ENCODE measurements around the gene ABHD11.
"Not testable (repeated sequence)": the region's sequence is repeated elsewhere in the genome, so short reads cannot be mapped to it uniquely, and the experiment has no call there.

The ABHD11 gene

GRCh38 chr7:73738612-73739386 is at the start of gene ABHD11:
Gene ABHD11, minus strand, starts transcription at chr7:73738802. Its CDS starts 32 bp downstream, at chr7:73738770.
- H3K27ac ChIP-seq (ENCODE audit: low read depth, low read length): peak within 1 kb of the TSS; percentile 89
- peak within 1 kb of the TSS; percentile 91 for H3K4me3 ChIP-seq (ENCODE audit: low read length)
- peak within 1 kb of the TSS; percentile 95 for H3K9ac ChIP-seq (ENCODE audit: low read length)
- H3K27me3 ChIP-seq (ENCODE audit: control insufficient read depth, insufficient read depth, low read length): no peaks in the 10 kb centered on the region
- peaks cover 5% of the 10 kb centered on the region for H3K4me1 ChIP-seq (ENCODE audit: control insufficient read depth, insufficient read depth, low read length)
- H3K36me3 ChIP-seq (ENCODE audit: control insufficient read depth, insufficient read depth, low read length): peaks cover 17% of the 10 kb centered on the region

GRCh38 chr7:73787786-73788048 is 49.1 kb upstream of the ABHD11 start:
- not testable (repeated sequence) for H3K4me3 ChIP-seq (ENCODE audit: low read length); H3K36me3 ChIP-seq (ENCODE audit: control insufficient read depth, insufficient read depth, low read length); H3K27ac ChIP-seq (ENCODE audit: low read depth, low read length); H3K9ac ChIP-seq (ENCODE audit: low read length); H3K4me1 ChIP-seq (ENCODE audit: control insufficient read depth, insufficient read depth, low read length); H3K27me3 ChIP-seq (ENCODE audit: control insufficient read depth, insufficient read depth, low read length)

- H3K36me3 ChIP-seq (ENCODE audit: control insufficient read depth, insufficient read depth, low read length): no peaks in the 10 kb centered on the region
- no peak overlapping the region for H3K27ac ChIP-seq (ENCODE audit: low read depth, low read length)
- H3K4me1 ChIP-seq (ENCODE audit: control insufficient read depth, insufficient read depth, low read length): no peaks in the 10 kb centered on the region
- H3K9ac ChIP-seq (ENCODE audit: low read length): no peak overlapping the region
- H3K27me3 ChIP-seq (ENCODE audit: control insufficient read depth, insufficient read depth, low read length): no peaks in the 10 kb centered on the region
- H3K4me3 ChIP-seq (ENCODE audit: low read length): no peak overlapping the region
Measured at GRCh38 chr7:73786588-73786987, 48.0 kb upstream of the ABHD11 start.

GRCh38 chr7:73779517-73779916 is 40.9 kb upstream of the ABHD11 start:
- H3K9ac ChIP-seq (ENCODE audit: low read length): no peak overlapping the region
- H3K27me3 ChIP-seq (ENCODE audit: control insufficient read depth, insufficient read depth, low read length): no peaks in the 10 kb centered on the region
- H3K27ac ChIP-seq (ENCODE audit: low read depth, low read length): no peak overlapping the region
- H3K4me3 ChIP-seq (ENCODE audit: low read length): no peak overlapping the region
- H3K36me3 ChIP-seq (ENCODE audit: control insufficient read depth, insufficient read depth, low read length): no peaks in the 10 kb centered on the region
- no peaks in the 10 kb centered on the region for H3K4me1 ChIP-seq (ENCODE audit: control insufficient read depth, insufficient read depth, low read length)

GRCh38 chr7:73778801-73779389 is 40.3 kb upstream of the ABHD11 start:
- H3K27ac ChIP-seq (ENCODE audit: low read depth, low read length): no peak overlapping the region
- H3K4me1 ChIP-seq (ENCODE audit: control insufficient read depth, insufficient read depth, low read length): no peaks in the 10 kb centered on the region
- no peaks in the 10 kb centered on the region for H3K36me3 ChIP-seq (ENCODE audit: control insufficient read depth, insufficient read depth, low read length)
- H3K4me3 ChIP-seq (ENCODE audit: low read length): no peak overlapping the region
- H3K9ac ChIP-seq (ENCODE audit: low read length): no peak overlapping the region
- H3K27me3 ChIP-seq (ENCODE audit: control insufficient read depth, insufficient read depth, low read length): no peaks in the 10 kb centered on the region

- Histone ChIP-seq H3K27ac (ENCODE audit: low read depth, low read length) (no peak overlapping the region), H3K9ac (ENCODE audit: low read length) (no peak overlapping the region), H3K4me3 (ENCODE audit: low read length) (no peak overlapping the region), H3K27me3 (ENCODE audit: control insufficient read depth, insufficient read depth, low read length) (peaks cover 4% of the 10 kb centered on the region), H3K36me3 (ENCODE audit: control insufficient read depth, insufficient read depth, low read length) (no peaks in the 10 kb centered on the region), H3K4me1 (ENCODE audit: control insufficient read depth, insufficient read depth, low read length) (no peaks in the 10 kb centered on the region)
Measured at GRCh38 chr7:73774923-73775322, 36.3 kb upstream of the ABHD11 start.

GRCh38 chr7:73773700-73774517 is 35.3 kb upstream of the ABHD11 start:
- no peaks in the 10 kb centered on the region for H3K4me1 ChIP-seq (ENCODE audit: control insufficient read depth, insufficient read depth, low read length)
- no peak overlapping the region for H3K27ac ChIP-seq (ENCODE audit: low read depth, low read length)
- H3K4me3 ChIP-seq (ENCODE audit: low read length): peak overlapping the region; percentile 32
- no peak overlapping the region for H3K9ac ChIP-seq (ENCODE audit: low read length)
- no peaks in the 10 kb centered on the region for H3K36me3 ChIP-seq (ENCODE audit: control insufficient read depth, insufficient read depth, low read length)
- peaks cover 11% of the 10 kb centered on the region for H3K27me3 ChIP-seq (ENCODE audit: control insufficient read depth, insufficient read depth, low read length)

- Histone ChIP-seq H3K4me3 (ENCODE audit: low read length) (peak overlapping the region; percentile 46), H3K27me3 (ENCODE audit: control insufficient read depth, insufficient read depth, low read length) (peaks cover 11% of the 10 kb centered on the region), H3K9ac (ENCODE audit: low read length) (no peak overlapping the region), H3K27ac (ENCODE audit: low read depth, low read length) (no peak overlapping the region), H3K36me3 (ENCODE audit: control insufficient read depth, insufficient read depth, low read length) (peaks cover 3% of the 10 kb centered on the region), H3K4me1 (ENCODE audit: control insufficient read depth, insufficient read depth, low read length) (no peaks in the 10 kb centered on the region)
Measured at GRCh38 chr7:73770860-73771670, 32.5 kb upstream of the ABHD11 start.

GRCh38 chr7:73770002-73770859 is 31.6 kb upstream of the ABHD11 start, which contains the start of gene CLDN3:
Gene CLDN3, minus strand, starts transcription at chr7:73770270. Its CDS starts 221 bp downstream, at chr7:73770049.
- Histone ChIP-seq H3K36me3 (ENCODE audit: control insufficient read depth, insufficient read depth, low read length) (peaks cover 3% of the 10 kb centered on the region), H3K4me1 (ENCODE audit: control insufficient read depth, insufficient read depth, low read length) (no peaks in the 10 kb centered on the region), H3K27me3 (ENCODE audit: control insufficient read depth, insufficient read depth, low read length) (peaks cover 11% of the 10 kb centered on the region), H3K27ac (ENCODE audit: low read depth, low read length) (peak within 1 kb of the TSS; percentile 51), H3K9ac (ENCODE audit: low read length) (peak within 1 kb of the TSS; percentile 77), H3K4me3 (ENCODE audit: low read length) (peak within 1 kb of the TSS; percentile 70)

GRCh38 chr7:73769481-73770001 is 30.9 kb upstream of the ABHD11 start:
- H3K27me3 ChIP-seq (ENCODE audit: control insufficient read depth, insufficient read depth, low read length): peaks cover 11% of the 10 kb centered on the region
- no peaks in the 10 kb centered on the region for H3K4me1 ChIP-seq (ENCODE audit: control insufficient read depth, insufficient read depth, low read length)
- peak overlapping the region; percentile 70 for H3K4me3 ChIP-seq (ENCODE audit: low read length)
- peak overlapping the region; percentile 77 for H3K9ac ChIP-seq (ENCODE audit: low read length)
- peak overlapping the region; percentile 51 for H3K27ac ChIP-seq (ENCODE audit: low read depth, low read length)
- peaks cover 3% of the 10 kb centered on the region for H3K36me3 ChIP-seq (ENCODE audit: control insufficient read depth, insufficient read depth, low read length)

Measured in rectal smooth muscle tissue (tissue), 1 donor.